ENCODE data around the gene TRIM72. TPM values are rescaled to one million over a fixed set of nuclear protein-coding genes. Genes with fewer than 3 reads are reported as not detected.

The TRIM72 gene
- total RNA-seq, 4 donors from 2014 or later = 76.7 to 101 (median 97.4) TPM

- Histone ChIP-seq H3K36me3 (no peaks in the 10 kb centered on the region), H3K27ac (no peak overlapping the region), H3K4me3 (no peak overlapping the region), H3K9me3 (no peaks in the 10 kb centered on the region), H3K27me3 (no peaks in the 10 kb centered on the region), H3K4me1 (no peaks in the 10 kb centered on the region)
- DNase-seq = no peak
- no peak for ATAC-seq
- in situ Hi-C loops (cut with MboI; ENCODE audit: low sequenced_read_pairs in 4 of 4) (no loop called here), intact Hi-C loops (cut with DNase I; ENCODE audit: low total_unique reads) (no loop called here)
- TF ChIP-seq, protein P1, sequence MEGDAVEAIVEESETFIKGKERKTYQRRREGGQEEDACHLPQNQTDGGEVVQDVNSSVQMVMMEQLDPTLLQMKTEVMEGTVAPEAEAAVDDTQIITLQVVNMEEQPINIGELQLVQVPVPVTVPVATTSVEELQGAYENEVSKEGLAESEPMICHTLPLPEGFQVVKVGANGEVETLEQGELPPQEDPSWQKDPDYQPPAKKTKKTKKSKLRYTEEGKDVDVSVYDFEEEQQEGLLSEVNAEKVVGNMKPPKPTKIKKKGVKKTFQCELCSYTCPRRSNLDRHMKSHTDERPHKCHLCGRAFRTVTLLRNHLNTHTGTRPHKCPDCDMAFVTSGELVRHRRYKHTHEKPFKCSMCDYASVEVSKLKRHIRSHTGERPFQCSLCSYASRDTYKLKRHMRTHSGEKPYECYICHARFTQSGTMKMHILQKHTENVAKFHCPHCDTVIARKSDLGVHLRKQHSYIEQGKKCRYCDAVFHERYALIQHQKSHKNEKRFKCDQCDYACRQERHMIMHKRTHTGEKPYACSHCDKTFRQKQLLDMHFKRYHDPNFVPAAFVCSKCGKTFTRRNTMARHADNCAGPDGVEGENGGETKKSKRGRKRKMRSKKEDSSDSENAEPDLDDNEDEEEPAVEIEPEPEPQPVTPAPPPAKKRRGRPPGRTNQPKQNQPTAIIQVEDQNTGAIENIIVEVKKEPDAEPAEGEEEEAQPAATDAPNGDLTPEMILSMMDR (IDR thresholded peaks at IDR 0.05 in 4 of 5, conservative IDR thresholded peaks at IDR 0.05 in 1 of 5) = no peak
- no peak for TF ChIP-seq POLR2A (IDR thresholded peaks at IDR 0.05)
Observed at GRCh38 chr16:31258366-31258765, 44.4 kb downstream of the TRIM72 start.

DNA sequence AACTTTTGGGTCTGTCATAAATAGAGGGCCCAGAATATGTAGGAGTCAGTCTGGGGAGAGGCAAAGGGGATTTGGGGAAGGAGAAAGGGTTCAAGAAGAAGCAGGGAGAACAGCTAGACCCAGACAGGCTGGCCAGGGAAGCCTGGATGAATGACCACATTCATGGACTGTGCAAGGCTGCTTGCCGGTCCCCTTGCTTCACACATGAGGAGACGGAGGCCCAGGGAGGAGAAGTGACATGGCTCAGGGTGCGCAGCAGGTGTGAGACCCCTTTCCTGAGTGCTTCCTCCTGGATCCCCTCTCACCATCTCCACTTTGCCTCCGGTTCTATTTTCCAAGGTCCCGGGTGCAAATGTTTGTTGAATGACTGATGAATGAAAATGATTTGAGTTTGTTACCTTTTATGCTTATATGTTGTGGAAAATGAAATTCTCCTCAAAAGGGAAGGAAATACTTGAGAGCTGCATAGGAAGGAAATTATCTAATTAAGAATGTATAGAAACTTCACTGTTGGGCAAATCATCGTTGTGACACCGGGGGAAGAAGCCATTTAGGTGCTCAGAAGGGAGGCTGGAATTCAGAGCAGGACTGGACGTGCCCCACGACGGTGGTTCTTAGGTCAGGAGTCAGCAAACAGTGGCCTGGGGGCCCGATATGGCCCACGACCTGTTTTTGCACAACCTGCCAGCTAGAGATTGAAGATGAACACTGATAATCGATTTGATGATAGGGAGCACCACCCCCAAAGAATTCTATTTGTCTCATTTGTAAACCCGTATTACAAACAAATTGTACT, 46.4 kb downstream of the TRIM72 start:
- DNase-seq (no peak), ATAC-seq (no peak)
- Histone ChIP-seq H3K27ac (no peak overlapping the region), H3K4me1 (no peaks in the 10 kb centered on the region), H3K36me3 (no peaks in the 10 kb centered on the region), H3K9me3 (no peaks in the 10 kb centered on the region), H3K27me3 (no peaks in the 10 kb centered on the region), H3K4me3 (peak overlapping the region in 1 of 4 donors; percentile 16)
- intact Hi-C loops (cut with DNase I; ENCODE audit: low total_unique reads) = no loop called here
- TF ChIP-seq POLR2A (IDR thresholded peaks at IDR 0.05) = no peak
- TF ChIP-seq, protein P1 (IDR thresholded peaks at IDR 0.05 in 4 of 5, conservative IDR thresholded peaks at IDR 0.05 in 1 of 5) = no peak
- in situ Hi-C loops (cut with MboI; ENCODE audit: low sequenced_read_pairs in 4 of 4) = no loop called here

DNA sequence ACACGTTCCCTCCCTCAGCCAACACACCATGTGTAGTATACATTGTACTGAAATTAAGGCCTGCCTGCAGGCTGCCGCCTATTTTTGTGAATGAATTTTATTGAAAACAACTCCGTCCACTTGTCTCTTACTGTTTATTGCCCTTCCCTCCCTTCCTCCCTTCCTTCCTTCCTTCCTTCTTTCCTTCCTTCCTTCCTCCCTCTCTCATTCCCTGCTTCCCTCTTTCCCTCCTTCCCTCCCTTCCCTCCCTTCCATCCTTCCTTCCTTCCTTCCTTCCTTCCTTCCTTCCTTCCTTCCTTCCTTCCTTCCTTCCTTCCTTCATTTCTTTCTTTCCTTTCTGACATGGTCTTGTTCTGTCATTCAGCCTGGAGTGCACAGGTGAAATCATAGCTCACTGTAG, 48.2 kb downstream of the TRIM72 start:
- ATAC-seq = no peak
- peaks cover 0 to 5% (median 2%) of the 10 kb centered on the region in 3 donors for H3K27me3 ChIP-seq
- H3K9me3 ChIP-seq = no peaks in the 10 kb centered on the region
- intact Hi-C loops (cut with DNase I; ENCODE audit: low total_unique reads) = no loop called here
- no peak overlapping the region for H3K27ac ChIP-seq
- H3K36me3 ChIP-seq = no peaks in the 10 kb centered on the region
- TF ChIP-seq, protein P1 (IDR thresholded peaks at IDR 0.05 in 4 of 5, conservative IDR thresholded peaks at IDR 0.05 in 1 of 5) = no peak
- TF ChIP-seq POLR2A (IDR thresholded peaks at IDR 0.05) = no peak
- in situ Hi-C loops (cut with MboI; ENCODE audit: low sequenced_read_pairs in 4 of 4) = no loop called here
- no peak for DNase-seq
- no peak overlapping the region for H3K4me3 ChIP-seq
- H3K4me1 ChIP-seq = no peaks in the 10 kb centered on the region

- TF ChIP-seq, protein P1 (IDR thresholded peaks at IDR 0.05 in 4 of 5, conservative IDR thresholded peaks at IDR 0.05 in 1 of 5) = no peak
- no peak for TF ChIP-seq POLR2A (IDR thresholded peaks at IDR 0.05)
- Histone ChIP-seq H3K9me3 (no peaks in the 10 kb centered on the region), H3K4me1 (no peaks in the 10 kb centered on the region), H3K27me3 (peaks cover 0 to 5% (median 2%) of the 10 kb centered on the region in 3 donors), H3K27ac (no peak overlapping the region), H3K36me3 (no peaks in the 10 kb centered on the region), H3K4me3 (no peak overlapping the region)
- no peak for DNase-seq
- intact Hi-C loops (cut with DNase I; ENCODE audit: low total_unique reads) = no loop called here
- in situ Hi-C loops (cut with MboI; ENCODE audit: low sequenced_read_pairs in 4 of 4) = no loop called here
- no peak for ATAC-seq
Observed at GRCh38 chr16:31265329-31266245, 51.7 kb downstream of the TRIM72 start.

Data from gastrocnemius medialis (tissue), 4 donors.